Measurements from ENCODE around the gene SPATA31D3. TPM values are rescaled to one million over a fixed set of nuclear protein-coding genes. Genes with fewer than 3 reads are reported as not detected.
A peak's percentile ranks its signal among the peaks of the same experiment; 100 is the strongest.
"Not testable (repeated sequence)": the region's sequence is repeated elsewhere in the genome, so short reads cannot be mapped to it uniquely, and the experiment has no call there.

Gene SPATA31D3
- total and polyA plus RNA-seq, 8 donors, result not detected

DNA sequence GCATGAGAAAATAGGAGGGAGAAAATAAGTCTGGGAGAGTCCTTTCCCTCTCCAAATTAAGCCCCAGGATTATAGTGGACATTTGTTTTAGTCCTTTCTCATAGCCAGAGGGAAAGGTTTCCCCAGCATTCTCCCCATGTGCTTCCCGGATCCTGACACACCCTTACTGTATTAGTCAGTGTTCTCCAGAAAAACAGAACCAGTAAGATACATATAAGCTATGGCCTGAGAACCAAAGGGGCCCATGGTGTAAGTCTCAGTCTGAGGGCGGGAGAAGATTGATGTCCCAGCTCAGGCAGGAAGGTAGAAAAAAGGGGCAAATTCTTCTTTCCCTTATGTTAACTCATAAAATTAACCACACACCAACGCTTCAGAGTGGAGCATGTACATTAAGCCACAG, 40.7 kb upstream of the SPATA31D3 start:
- Histone ChIP-seq H3K27ac (no peak overlapping the region), H3K36me3 (no peaks in the 10 kb centered on the region), H3K27me3 (no peaks in the 10 kb centered on the region), H3K9me3 (no peaks in the 10 kb centered on the region), H3K4me3 (no peak overlapping the region), H3K4me1 (no peaks in the 10 kb centered on the region)
- intact Hi-C loops (cut with DNase I), result no loop called here
- no peak for ATAC-seq
- FAIRE-seq, result no peak
- 61 to 88% methylated on average over 3 of the region's 3 CpGs for whole genome bisulfite sequencing, 2 donors
- TF ChIP-seq, protein P1, sequence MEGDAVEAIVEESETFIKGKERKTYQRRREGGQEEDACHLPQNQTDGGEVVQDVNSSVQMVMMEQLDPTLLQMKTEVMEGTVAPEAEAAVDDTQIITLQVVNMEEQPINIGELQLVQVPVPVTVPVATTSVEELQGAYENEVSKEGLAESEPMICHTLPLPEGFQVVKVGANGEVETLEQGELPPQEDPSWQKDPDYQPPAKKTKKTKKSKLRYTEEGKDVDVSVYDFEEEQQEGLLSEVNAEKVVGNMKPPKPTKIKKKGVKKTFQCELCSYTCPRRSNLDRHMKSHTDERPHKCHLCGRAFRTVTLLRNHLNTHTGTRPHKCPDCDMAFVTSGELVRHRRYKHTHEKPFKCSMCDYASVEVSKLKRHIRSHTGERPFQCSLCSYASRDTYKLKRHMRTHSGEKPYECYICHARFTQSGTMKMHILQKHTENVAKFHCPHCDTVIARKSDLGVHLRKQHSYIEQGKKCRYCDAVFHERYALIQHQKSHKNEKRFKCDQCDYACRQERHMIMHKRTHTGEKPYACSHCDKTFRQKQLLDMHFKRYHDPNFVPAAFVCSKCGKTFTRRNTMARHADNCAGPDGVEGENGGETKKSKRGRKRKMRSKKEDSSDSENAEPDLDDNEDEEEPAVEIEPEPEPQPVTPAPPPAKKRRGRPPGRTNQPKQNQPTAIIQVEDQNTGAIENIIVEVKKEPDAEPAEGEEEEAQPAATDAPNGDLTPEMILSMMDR (IDR thresholded peaks at IDR 0.05), result no peak
- no peak for DNase-seq

DNA sequence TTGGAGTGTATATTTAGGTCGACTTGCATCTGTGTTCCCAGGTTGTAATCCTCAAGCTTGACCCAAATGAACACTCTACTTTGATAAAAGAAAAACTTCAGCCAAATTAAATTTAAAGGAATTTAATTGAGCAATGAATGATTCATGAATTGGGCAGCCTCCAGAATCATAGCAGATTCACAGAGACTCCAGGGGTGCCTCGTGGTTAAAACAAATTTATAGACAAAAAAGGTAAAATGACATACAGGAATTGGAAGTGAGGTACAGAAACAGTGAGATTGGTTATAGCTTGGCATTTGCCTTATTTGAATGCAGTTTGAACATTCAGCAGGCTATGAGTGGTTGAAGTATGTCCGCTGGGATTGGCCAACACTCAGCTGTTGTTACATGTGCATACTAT, 36.6 kb upstream of the SPATA31D3 start:
- H3K27ac ChIP-seq, result no peak overlapping the region
- whole genome bisulfite sequencing, 2 donors, result 64 to 72% methylated on average over 3 of the region's 3 CpGs
- no peaks in the 10 kb centered on the region for H3K4me1 ChIP-seq
- H3K27me3 ChIP-seq, result no peaks in the 10 kb centered on the region
- H3K4me3 ChIP-seq, result no peak overlapping the region
- no peaks in the 10 kb centered on the region for H3K9me3 ChIP-seq
- intact Hi-C loops (cut with DNase I), result no loop called here
- H3K36me3 ChIP-seq, result no peaks in the 10 kb centered on the region
- TF ChIP-seq, protein P1 (IDR thresholded peaks at IDR 0.05), result no peak
- ATAC-seq (no peak), DNase-seq (no peak), FAIRE-seq (no peak)

DNA sequence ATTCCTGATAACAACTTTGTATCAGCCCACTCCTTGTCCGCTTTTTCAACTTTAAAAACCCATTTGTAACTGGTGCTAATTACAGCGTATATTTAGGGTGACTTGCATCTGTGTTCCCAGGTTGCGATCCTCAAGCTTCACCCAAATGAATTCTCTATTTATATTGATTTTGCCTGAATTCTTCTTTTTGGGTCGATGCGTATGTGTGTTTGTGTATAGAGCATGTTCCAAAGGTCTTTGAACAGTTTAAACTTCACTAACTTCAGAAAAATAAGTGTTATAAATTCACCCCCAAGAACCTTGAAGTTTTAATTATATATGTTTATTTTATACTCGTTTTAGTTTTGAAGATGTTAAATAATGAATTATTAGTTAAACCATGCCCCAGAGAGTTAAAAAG, 31.2 kb upstream of the SPATA31D3 start:
- FAIRE-seq, result no peak
- no peaks in the 10 kb centered on the region for H3K9me3 ChIP-seq
- no peaks in the 10 kb centered on the region for H3K36me3 ChIP-seq
- TF ChIP-seq, protein P1 (IDR thresholded peaks at IDR 0.05), result no peak
- no peaks in the 10 kb centered on the region for H3K27me3 ChIP-seq
- H3K27ac ChIP-seq, result no peak overlapping the region
- H3K4me3 ChIP-seq, result no peak overlapping the region
- no peaks in the 10 kb centered on the region for H3K4me1 ChIP-seq
- intact Hi-C loops (cut with DNase I), result no loop called here
- ATAC-seq, result no peak
- 60 to 65% methylated on average over 6 of the region's 6 CpGs for WGBS, 2 donors
- no peak for DNase-seq

DNA sequence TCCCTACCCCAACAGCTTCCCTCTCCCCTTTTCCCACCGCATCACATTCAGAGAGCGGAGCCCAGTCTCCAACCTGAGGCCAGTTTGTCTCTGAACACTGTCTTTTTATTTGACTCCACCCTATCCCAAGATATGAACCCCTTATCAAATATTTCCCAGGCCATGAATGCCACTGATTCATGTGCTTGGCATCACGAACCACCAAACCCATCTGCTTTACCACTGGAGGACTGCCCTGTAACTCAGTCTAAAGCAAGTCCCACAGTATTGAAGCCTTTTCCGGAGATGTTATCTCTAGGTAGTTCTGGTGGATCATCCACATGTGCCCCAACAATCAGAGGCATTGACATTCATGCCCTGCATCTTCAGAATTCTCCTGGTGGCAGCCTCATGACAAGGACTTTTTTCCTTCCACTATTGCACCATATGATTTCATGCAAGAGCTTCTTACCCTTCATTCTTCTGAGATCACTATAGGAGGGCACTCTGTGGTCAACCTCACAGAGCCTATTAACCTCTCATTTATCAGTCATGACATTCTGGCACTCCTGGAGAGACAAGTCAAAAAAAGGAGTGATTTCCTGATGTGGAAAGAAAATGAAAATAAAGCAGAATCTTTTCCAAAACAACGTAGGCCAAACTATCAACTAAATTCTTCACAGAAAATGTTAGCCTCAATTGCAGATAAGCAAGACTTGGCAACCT, 27.3 kb upstream of the SPATA31D3 start:
- no peak for ATAC-seq
- no peak for FAIRE-seq
- intact Hi-C loops (cut with DNase I), result no loop called here
- Histone ChIP-seq H3K36me3 (no peaks in the 10 kb centered on the region), H3K9me3 (no peaks in the 10 kb centered on the region), H3K27me3 (no peaks in the 10 kb centered on the region), H3K27ac (no peak overlapping the region), H3K4me3 (no peak overlapping the region), H3K4me1 (no peaks in the 10 kb centered on the region)
- 76 to 81% methylated on average over 5 of the region's 5 CpGs for WGBS, 2 donors
- no peak for DNase-seq
- TF ChIP-seq, protein P1 (IDR thresholded peaks at IDR 0.05), result no peak

DNA sequence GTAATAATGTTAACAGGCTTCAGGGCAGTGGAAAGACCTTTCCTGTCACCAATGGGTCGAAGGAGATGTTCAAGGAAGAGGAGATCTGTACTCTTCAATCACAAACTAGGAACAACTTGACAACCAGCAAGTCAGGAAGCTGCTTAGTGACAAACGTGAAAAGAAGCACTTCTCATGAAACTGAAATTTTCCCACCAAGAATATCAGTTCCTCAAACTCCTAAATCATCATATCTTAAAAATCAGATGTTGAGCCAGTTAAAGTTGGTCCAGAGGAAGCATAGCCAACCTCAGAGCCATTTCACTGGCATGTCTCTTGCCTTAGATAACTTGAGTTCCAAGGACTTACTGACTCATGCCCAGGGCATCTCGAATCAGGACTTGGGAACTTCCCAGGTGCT, 24.8 kb upstream of the SPATA31D3 start:
- intact Hi-C loops (cut with DNase I); ATAC-seq; H3K4me1 ChIP-seq; H3K36me3 ChIP-seq; H3K4me3 ChIP-seq; FAIRE-seq; H3K27ac ChIP-seq; H3K27me3 ChIP-seq; DNase-seq; H3K9me3 ChIP-seq: not testable (repeated sequence)
- 24 to 60% methylated on average over 1 of the region's 3 CpGs for WGBS, 2 donors

DNA sequence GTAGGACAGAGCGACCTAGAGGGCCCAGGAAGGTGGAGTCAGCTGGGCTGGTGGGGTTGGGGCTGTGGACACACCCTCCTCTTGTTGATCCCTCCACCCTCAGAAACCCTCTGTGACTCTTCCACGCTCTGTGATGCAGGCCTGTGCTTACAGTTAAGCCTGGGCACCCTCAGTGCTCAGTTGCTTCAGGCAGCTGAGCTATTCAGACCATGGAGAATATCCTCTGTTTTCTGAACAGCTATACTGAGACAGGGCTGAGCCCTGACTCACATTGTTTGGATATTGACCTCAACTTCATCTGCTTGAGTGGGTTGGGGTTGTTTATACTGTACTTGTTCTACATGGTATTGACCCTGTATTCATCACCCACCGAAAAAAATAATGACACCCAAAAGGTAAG, 15.0 kb upstream of the SPATA31D3 start, which contains the start of gene SPATA31D4:
TSS of gene SPATA31D4 (plus strand) at position 124 of the 400 bp plus-strand sequence. CDS start at position 210, 86 bp downstream.
- ATAC-seq; H3K27ac ChIP-seq; FAIRE-seq; H3K36me3 ChIP-seq; DNase-seq; intact Hi-C loops (cut with DNase I); H3K4me3 ChIP-seq; H3K9me3 ChIP-seq; H3K4me1 ChIP-seq; H3K27me3 ChIP-seq: not testable (repeated sequence)
- no CpG with 5 or more reads among the region's 3 CpGs for WGBS, 2 donors

DNA sequence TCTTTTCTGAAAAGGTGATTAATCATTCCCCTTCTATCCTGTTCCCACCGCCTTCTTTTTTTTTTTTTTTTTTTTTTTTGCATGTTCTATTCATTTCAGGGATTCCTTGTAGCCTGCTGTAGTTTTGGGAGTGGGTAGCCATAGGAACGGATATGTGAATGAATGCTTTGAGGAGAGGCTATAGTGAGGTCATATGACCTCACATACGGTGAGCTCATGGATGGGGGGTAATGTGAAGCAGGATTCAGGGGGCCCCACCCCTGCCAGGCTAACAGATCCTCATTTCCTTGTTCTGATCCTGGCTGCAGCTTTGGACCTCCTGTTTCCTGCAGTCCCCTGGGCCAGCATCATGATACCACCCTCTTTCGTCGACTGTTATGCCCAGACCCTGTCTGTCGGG, 13.2 kb upstream of the SPATA31D3 start:
- H3K27ac ChIP-seq; FAIRE-seq; H3K36me3 ChIP-seq; H3K27me3 ChIP-seq; DNase-seq; H3K4me1 ChIP-seq; H3K9me3 ChIP-seq; ATAC-seq; intact Hi-C loops (cut with DNase I); H3K4me3 ChIP-seq: not testable (repeated sequence)
- WGBS, 2 donors, result no CpG with 5 or more reads among the region's 6 CpGs

DNA sequence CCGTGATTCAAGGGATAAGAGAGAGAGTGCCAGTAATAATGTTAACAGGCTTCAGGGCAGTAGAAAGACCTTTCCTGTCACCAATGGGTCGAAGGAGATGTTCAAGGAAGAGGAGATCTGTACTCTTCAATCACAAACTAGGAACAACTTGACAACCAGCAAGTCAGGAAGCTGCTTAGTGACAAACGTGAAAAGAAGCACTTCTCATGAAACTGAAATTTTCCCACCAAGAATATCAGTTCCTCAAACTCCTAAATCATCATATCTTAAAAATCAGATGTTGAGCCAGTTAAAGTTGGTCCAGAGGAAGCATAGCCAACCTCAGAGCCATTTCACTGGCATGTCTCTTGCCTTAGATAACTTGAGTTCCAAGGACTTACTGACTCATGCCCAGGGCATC, 9.8 kb upstream of the SPATA31D3 start:
- H3K36me3 ChIP-seq; H3K27me3 ChIP-seq; H3K27ac ChIP-seq; FAIRE-seq; H3K4me3 ChIP-seq; DNase-seq; intact Hi-C loops (cut with DNase I); H3K4me1 ChIP-seq; H3K9me3 ChIP-seq: not testable (repeated sequence)
- peak in 1 of 4 donors; percentile 29 for ATAC-seq
- no CpG with 5 or more reads among the region's 3 CpGs for WGBS, 2 donors

DNA sequence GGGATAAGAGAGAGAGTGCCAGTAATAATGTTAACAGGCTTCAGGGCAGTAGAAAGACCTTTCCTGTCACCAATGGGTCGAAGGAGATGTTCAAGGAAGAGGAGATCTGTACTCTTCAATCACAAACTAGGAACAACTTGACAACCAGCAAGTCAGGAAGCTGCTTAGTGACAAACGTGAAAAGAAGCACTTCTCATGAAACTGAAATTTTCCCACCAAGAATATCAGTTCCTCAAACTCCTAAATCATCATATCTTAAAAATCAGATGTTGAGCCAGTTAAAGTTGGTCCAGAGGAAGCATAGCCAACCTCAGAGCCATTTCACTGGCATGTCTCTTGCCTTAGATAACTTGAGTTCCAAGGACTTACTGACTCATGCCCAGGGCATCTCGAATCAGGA, 5.3 kb downstream of the SPATA31D3 start:
- H3K4me3 ChIP-seq; H3K36me3 ChIP-seq; H3K27ac ChIP-seq; ATAC-seq; DNase-seq; intact Hi-C loops (cut with DNase I); FAIRE-seq; H3K27me3 ChIP-seq; H3K9me3 ChIP-seq; H3K4me1 ChIP-seq: not testable (repeated sequence)
- WGBS, 2 donors, result 25% methylated on average over 1 of the region's 3 CpGs; no CpG with 5 or more reads in 1 of the 2 donors
